ENCODE results near the gene KLF9. TPM values are rescaled to one million over a fixed set of nuclear protein-coding genes. Genes with fewer than 3 reads are reported as not detected.

Gene KLF9
- total RNA-seq, 1 donor from 2014 or later: 6.3 TPM

- no peak for TF ChIP-seq CTCF (conservative IDR thresholded peaks at IDR 0.05; ENCODE audit: low read depth, low read length)
These were observed 14.2 kb downstream of the KLF9 start for GRCh38 chr9:70400107-70400892.

GRCh38 chr9:70399141-70399540, 15.3 kb downstream of the KLF9 start:
- DNase-seq (ENCODE audit: low read depth): no peak
- TF ChIP-seq CTCF (conservative IDR thresholded peaks at IDR 0.05; ENCODE audit: low read depth, low read length): no peak
- H3K4me3 ChIP-seq (ENCODE audit: low read depth, low read length): no peak overlapping the region

More at GRCh38 chr9:70400107-70400892, 14.2 kb downstream of the KLF9 start:
- no peak overlapping the region for H3K4me3 ChIP-seq (ENCODE audit: low read depth, low read length)
- no peak for DNase-seq (ENCODE audit: low read depth)

GRCh38 chr9:70398145-70398556, 16.3 kb downstream of the KLF9 start:
- no peak overlapping the region for H3K4me3 ChIP-seq (ENCODE audit: low read depth, low read length)
- TF ChIP-seq CTCF (conservative IDR thresholded peaks at IDR 0.05; ENCODE audit: low read depth, low read length): no peak
- no peak for DNase-seq (ENCODE audit: low read depth)

GRCh38 chr9:70395652-70396051, 18.8 kb downstream of the KLF9 start:
- H3K4me3 ChIP-seq (ENCODE audit: low read depth, low read length): no peak overlapping the region
- no peak for TF ChIP-seq CTCF (conservative IDR thresholded peaks at IDR 0.05; ENCODE audit: low read depth, low read length)
- no peak for DNase-seq (ENCODE audit: low read depth)

GRCh38 chr9:70392850-70393249, 21.6 kb downstream of the KLF9 start:
- no peak for TF ChIP-seq CTCF (conservative IDR thresholded peaks at IDR 0.05; ENCODE audit: low read depth, low read length)
- DNase-seq (ENCODE audit: low read depth): no peak
- no peak overlapping the region for H3K4me3 ChIP-seq (ENCODE audit: low read depth, low read length)

- DNase-seq (ENCODE audit: low read depth): no peak
- peak; percentile 54 for TF ChIP-seq CTCF (conservative IDR thresholded peaks at IDR 0.05; ENCODE audit: low read depth, low read length)
- H3K4me3 ChIP-seq (ENCODE audit: low read depth, low read length): no peak overlapping the region
These were observed 22.3 kb downstream of the KLF9 start for GRCh38 chr9:70392189-70392588.

- TF ChIP-seq CTCF (conservative IDR thresholded peaks at IDR 0.05; ENCODE audit: low read depth, low read length): no peak
- DNase-seq (ENCODE audit: low read depth): no peak
- no peak overlapping the region for H3K4me3 ChIP-seq (ENCODE audit: low read depth, low read length)
These were observed 23.5 kb downstream of the KLF9 start for GRCh38 chr9:70390933-70391341.
